Cardiac muscle cell (in vitro differentiated cells and primary cell): Measurements from ENCODE around the gene HLA-DMB. TPM values are rescaled to one million over a fixed set of nuclear protein-coding genes. Genes with fewer than 3 reads are reported as not detected.

Experiments used
- DNase-seq, 2 donors: peaks; one replicate each; pipeline versions ENCODE4 v3.0.0 to v3.0.0-alpha.2; 2010 to 2017; ENCODE audit warnings: low read depth in 1 of 2, low spot score in 1 of 2
- H3K27ac ChIP-seq: fragments of 200-600 bp; sonication (generic); 2 replicates; pipeline ENCODE4 v1.5.1; 2016
- H3K27me3 ChIP-seq: fragments of 200-600 bp; sonication (generic); 2 replicates; pipeline ENCODE4 v1.6.0; 2016; ENCODE audit warnings: control low read depth
- H3K36me3 ChIP-seq: fragments of 200-600 bp; sonication (generic); 2 replicates; pipeline ENCODE4 v1.5.1; 2016; ENCODE audit warnings: control low read depth
- H3K4me1 ChIP-seq: fragments of 200-600 bp; sonication (generic); 2 replicates; pipeline ENCODE4 v1.8.1; 2017; ENCODE audit warnings: low read depth, mild to moderate bottlenecking, mixed run types
- H3K4me3 ChIP-seq: fragments of 200-600 bp; sonication (generic); 2 replicates; pipeline ENCODE4 v1.5.1; 2016; ENCODE audit warnings: mild to moderate bottlenecking
- H3K9me3 ChIP-seq: fragments of 200-600 bp; sonication (generic); 2 replicates; pipeline ENCODE4 v1.5.1; 2017; ENCODE audit warnings: low read depth, mild to moderate bottlenecking, control low read depth
- polyA plus RNA-seq: library from polyadenylated mRNA; unstranded; fragments of >200 nt; fragmentation: Nextera tagmentation; extraction: Ambion mirVana; gene quantifications from 2 replicates; pipeline ENCODE4 v1.2.1, GENCODE V29; 2016
- total RNA-seq: library from RNA; depleted of rRNA; stranded (reverse); fragments of >200 nt; gene quantifications from 2 replicates; pipeline ENCODE4 v1.2.3, GENCODE V29; 2016
- TF ChIP-seq, protein P1 (sequence below): IDR thresholded peaks from 2 replicates; pipeline ENCODE4 v1.5.1; 2012; ENCODE audit warnings: low read depth, mild to moderate bottlenecking, low read length

Gene HLA-DMB
- total and polyA plus RNA-seq, 2 experiments from 2014 or later, result not detected

DNA sequence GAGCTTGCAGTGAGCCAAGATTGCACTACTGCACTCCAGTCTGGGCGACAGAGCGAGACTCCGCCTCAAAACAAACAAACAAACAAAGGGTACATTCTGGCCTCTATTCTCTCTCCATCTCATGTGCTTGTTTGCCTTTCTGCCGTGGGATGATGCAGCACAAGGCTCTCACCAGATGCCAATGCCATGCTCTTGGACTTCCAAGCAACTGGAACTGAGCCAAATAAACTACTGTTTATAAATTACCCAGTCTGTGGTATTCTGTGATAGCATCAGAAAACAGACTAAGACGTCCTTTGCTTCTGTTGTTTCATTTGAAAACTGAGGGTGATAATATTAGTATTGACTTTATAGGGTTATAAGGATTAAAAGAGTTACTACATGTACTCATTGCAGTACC lies 23.9 kb upstream of the HLA-DMB start:
- Histone ChIP-seq H3K36me3 (no peaks in the 10 kb centered on the region), H3K4me3 (no peak overlapping the region), H3K27ac (no peak overlapping the region), H3K27me3 (no peaks in the 10 kb centered on the region), H3K4me1 (peaks cover 15% of the 10 kb centered on the region), H3K9me3 (no peaks in the 10 kb centered on the region)
- DNase-seq, result no peak
- TF ChIP-seq, protein P1, sequence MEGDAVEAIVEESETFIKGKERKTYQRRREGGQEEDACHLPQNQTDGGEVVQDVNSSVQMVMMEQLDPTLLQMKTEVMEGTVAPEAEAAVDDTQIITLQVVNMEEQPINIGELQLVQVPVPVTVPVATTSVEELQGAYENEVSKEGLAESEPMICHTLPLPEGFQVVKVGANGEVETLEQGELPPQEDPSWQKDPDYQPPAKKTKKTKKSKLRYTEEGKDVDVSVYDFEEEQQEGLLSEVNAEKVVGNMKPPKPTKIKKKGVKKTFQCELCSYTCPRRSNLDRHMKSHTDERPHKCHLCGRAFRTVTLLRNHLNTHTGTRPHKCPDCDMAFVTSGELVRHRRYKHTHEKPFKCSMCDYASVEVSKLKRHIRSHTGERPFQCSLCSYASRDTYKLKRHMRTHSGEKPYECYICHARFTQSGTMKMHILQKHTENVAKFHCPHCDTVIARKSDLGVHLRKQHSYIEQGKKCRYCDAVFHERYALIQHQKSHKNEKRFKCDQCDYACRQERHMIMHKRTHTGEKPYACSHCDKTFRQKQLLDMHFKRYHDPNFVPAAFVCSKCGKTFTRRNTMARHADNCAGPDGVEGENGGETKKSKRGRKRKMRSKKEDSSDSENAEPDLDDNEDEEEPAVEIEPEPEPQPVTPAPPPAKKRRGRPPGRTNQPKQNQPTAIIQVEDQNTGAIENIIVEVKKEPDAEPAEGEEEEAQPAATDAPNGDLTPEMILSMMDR, result no peak

- Histone ChIP-seq H3K9me3 (no peaks in the 10 kb centered on the region), H3K27me3 (no peaks in the 10 kb centered on the region), H3K4me3 (no peak overlapping the region), H3K36me3 (no peaks in the 10 kb centered on the region), H3K4me1 (peaks cover 15% of the 10 kb centered on the region), H3K27ac (no peak overlapping the region)
- TF ChIP-seq, protein P1, result no peak
- DNase-seq, result no peak
These were observed 23.0 kb upstream of the HLA-DMB start for GRCh38 chr6:32963866-32964265.

DNA sequence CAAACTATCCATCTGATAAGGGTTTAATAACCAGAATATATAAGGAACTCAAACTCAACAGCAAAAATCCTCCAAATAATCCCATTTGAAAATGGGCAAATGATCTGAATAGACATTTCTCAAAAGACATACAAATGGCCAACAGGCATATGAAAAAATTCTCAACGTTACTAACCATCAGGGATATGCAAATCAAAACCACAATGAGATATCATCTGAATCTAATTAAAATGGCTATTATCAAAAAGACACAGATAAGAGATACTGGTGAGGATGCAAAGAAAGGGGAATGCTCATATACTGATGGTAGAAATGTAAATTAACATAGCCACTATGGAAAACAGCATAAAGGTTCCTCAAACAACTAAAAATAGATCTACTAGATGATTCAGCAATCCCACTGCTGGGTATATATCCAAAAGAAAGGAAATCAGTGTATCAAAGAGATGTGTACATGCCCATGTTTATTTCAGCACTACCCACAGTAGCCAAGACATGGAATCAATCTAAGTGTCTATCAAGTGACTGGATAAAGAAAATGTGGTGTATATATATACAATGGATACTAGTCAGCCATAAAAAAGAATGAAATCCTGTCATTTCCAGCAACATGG lies 21.5 kb upstream of the HLA-DMB start:
- H3K4me1 ChIP-seq, result peaks cover 11% of the 10 kb centered on the region
- H3K9me3 ChIP-seq, result no peaks in the 10 kb centered on the region
- no peak for DNase-seq
- TF ChIP-seq, protein P1, result no peak
- H3K36me3 ChIP-seq, result no peaks in the 10 kb centered on the region
- H3K4me3 ChIP-seq, result no peak overlapping the region
- H3K27ac ChIP-seq, result no peak overlapping the region
- H3K27me3 ChIP-seq, result no peaks in the 10 kb centered on the region

- DNase-seq, result no peak
- no peaks in the 10 kb centered on the region for H3K9me3 ChIP-seq
- TF ChIP-seq, protein P1, result no peak
These were observed 19.7 kb upstream of the HLA-DMB start for GRCh38 chr6:32960563-32960962.

DNA sequence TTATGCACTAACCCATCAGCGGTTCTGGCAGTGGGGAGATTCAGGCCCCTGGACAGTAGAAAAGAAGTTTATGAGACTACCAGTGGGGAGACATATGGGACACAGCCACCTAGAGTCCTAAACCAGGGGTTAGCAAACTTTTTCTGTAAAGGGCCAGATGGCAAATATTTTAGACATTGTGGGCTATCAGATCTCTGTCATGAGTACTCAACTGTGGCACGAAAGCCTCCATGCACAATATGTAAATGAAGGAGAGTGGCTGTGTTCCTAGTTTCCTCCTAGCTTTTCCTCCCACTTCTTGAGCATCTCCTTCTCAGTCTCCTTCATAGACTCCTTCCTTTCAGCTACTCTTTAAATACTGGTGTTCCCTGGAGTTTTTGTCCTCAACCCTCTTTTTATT lies 15.3 kb upstream of the HLA-DMB start:
- Histone ChIP-seq H3K36me3 (no peaks in the 10 kb centered on the region), H3K4me3 (no peak overlapping the region), H3K9me3 (no peaks in the 10 kb centered on the region), H3K27ac (no peak overlapping the region), H3K27me3 (no peaks in the 10 kb centered on the region), H3K4me1 (no peaks in the 10 kb centered on the region)
- TF ChIP-seq, protein P1, result no peak
- no peak for DNase-seq

More at GRCh38 chr6:32960563-32960962, 19.7 kb upstream of the HLA-DMB start:
- Histone ChIP-seq H3K36me3 (no peaks in the 10 kb centered on the region), H3K4me3 (no peak overlapping the region), H3K27me3 (no peaks in the 10 kb centered on the region), H3K4me1 (no peaks in the 10 kb centered on the region), H3K27ac (no peak overlapping the region)
